Dermis lymphatic vessel endothelial cell (primary cell): Measurements from ENCODE around the gene ETV6. TPM values are rescaled to one million over a fixed set of nuclear protein-coding genes. Genes with fewer than 3 reads are reported as not detected.

Experiments
- total RNA-seq: library from RNA; depleted of rRNA; stranded (reverse); fragments of >200 nt; gene quantifications from 2 replicates; pipeline ENCODE4 v1.2.1, GENCODE V29; 2014

ETV6 gene
- total RNA-seq: 5.0 and 9.3 TPM in 2 replicates

DNA sequence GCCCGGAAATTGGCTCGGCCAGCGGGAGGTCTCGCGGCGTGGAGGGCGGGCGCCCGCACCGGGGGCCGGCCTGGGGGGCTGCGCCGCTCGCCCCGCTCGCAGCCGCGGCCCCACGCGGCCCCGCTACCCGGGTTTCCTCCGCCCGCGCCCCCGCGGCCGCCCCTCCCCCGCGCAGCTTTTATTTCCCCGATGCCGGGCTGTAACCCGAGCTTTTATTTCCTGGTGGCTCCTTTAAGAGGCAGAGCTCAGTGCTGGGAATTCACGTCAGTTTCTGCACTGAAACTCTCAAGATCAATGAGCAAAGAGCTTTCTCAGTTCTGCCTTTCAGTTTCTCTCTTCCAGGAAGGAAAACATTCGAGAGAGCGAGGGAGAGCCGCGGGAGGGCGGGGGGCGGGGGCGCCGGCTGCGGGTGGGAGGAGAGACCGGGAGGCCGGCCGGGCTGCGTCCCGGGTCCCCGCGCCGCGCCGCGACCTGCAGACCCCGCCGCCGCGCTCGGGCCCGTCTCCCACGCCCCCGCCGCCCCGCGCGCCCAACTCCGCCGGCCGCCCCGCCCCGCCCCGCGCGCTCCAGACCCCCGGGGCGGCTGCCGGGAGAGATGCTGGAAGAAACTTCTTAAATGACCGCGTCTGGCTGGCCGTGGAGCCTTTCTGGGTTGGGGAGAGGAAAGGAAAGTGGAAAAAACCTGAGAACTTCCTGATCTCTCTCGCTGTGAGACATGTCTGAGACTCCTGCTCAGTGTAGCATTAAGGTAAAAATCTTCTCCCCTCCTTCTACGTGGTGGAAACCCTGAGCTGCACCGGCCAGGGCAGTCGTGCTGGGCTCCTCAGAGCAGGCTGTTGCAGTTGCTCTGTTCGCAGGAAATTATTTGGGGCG is at the start of gene ETV6:
ETV6 (plus strand) TSS at position 262 of the 873 bp plus-strand sequence; CDS start at position 716, 454 bp downstream.

